Measurements from ENCODE around the gene PFDN6. TPM values are rescaled to one million over a fixed set of nuclear protein-coding genes. Genes with fewer than 3 reads are reported as not detected.

PFDN6 gene
- total RNA-seq, 1 experiment from 2014 or later = 85.8 TPM

DNA sequence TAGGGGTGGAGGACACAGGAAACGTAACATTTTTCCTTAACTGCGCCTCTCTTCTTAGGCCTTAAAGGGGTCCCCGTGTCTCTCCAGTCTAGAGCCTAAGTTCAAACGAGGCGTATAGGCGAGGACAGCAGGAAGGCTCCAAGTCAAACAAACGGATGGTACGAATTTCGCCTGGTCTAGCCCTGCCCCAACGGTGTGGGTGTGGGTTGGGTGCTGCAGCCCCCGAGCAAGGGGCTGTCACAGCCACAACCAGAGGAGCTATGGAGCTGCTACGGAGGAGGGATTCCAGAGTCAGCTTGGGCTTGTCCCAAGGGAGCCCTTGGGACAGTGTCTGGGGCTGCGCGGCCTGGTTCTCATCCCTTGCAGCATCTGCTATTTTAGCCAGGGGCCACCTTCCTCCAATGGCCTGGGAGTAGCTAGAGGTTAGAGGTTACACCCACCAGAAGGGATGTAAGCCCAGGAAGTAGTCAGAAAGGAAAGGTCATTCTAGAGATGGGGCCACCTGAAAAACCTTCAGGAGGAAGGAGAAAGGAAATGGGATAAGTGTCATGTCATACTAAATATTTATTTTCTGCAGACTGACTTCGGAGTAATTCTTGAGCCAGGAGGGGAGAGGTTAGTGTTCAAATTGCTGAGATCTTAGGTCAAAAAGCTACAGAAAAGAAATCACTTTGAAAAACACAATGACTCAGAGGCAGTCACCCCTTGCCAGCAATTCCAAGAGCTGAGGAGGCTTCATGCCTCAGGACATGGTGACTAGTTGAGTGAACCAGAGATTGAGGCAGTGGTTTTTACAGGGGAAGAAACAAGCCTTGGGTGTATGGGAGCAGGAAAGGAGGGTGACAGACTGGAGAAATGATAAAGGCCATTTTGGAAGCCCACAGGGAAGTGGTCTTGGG lies 39.4 kb upstream of the PFDN6 start:
- H3K79me2 ChIP-seq (ENCODE audit: insufficient read depth, low read length) = no peaks in the 10 kb centered on the region

More for the DNA sequence above, 39.4 kb upstream of the PFDN6 start:
- peak overlapping the region; percentile 58 for H3K9ac ChIP-seq (ENCODE audit: extremely low read depth, insufficient read length, low read length)
- no peaks in the 10 kb centered on the region for H4K20me1 ChIP-seq (ENCODE audit: control insufficient read depth, insufficient read depth, insufficient read length)
- H3K18ac ChIP-seq (ENCODE audit: insufficient read length, low read depth, low read length) = peak overlapping the region; percentile 66
- no peaks in the 10 kb centered on the region; a peak in 1 of 5 replicates for H3K9me3 Mint-ChIP-seq
- WGBS (ENCODE audit: extremely low coverage, insufficient read length, low lambda C conversion rate) = no CpG with 5 or more reads among the region's 15 CpGs
- peaks cover 8 to 24% (median 20%) of the 10 kb centered on the region in 3 experiments; a peak in 6 of 7 replicates for H3K36me3 Mint-ChIP-seq (ENCODE audit: insufficient read depth in 1 of 3, low read depth in 3 of 3)
- H3T11ph ChIP-seq (ENCODE audit: low read length) = no peak overlapping the region
- DNase-seq = no peak
- H3K27me3 Mint-ChIP-seq (ENCODE audit: low read depth) = peaks cover 37% of the 10 kb centered on the region
- H3K4me1 Mint-ChIP-seq = peaks cover 20 to 22% of the 10 kb centered on the region in 2 experiments
- H2BK5ac ChIP-seq (ENCODE audit: insufficient read length, low read length) = no peak overlapping the region
- no peak overlapping the region for H3K56ac ChIP-seq (ENCODE audit: insufficient read length, low read depth, low read length)
- peak overlapping the region; percentile 74 to 83 for H3K4me3 Mint-ChIP-seq
- TF ChIP-seq CTCF (conservative IDR thresholded peaks at IDR 0.05) = no peak
- peaks cover 17% of the 10 kb centered on the region for H3K23me2 ChIP-seq (ENCODE audit: insufficient read length, low read depth, low read length, poor library complexity, severe bottlenecking)
- no peak overlapping the region for H2BK15ac ChIP-seq (ENCODE audit: low read depth, low read length)
- H2AFZ ChIP-seq (ENCODE audit: low read length) = no peak overlapping the region
- H2AK5ac ChIP-seq (ENCODE audit: insufficient read length, low read length) = no peak overlapping the region
- no peaks in the 10 kb centered on the region for H3K79me1 ChIP-seq (ENCODE audit: insufficient read depth, low read depth, low read length, poor library complexity, severe bottlenecking)
- H4K8ac ChIP-seq (replicated peaks; ENCODE audit: insufficient read length, low read depth, low read length) = no peak overlapping the region
- H3K23ac ChIP-seq (ENCODE audit: insufficient read length, low read depth, low read length) = no peak overlapping the region
- no peaks in the 10 kb centered on the region for H3K9me3 ChIP-seq (ENCODE audit: control insufficient read depth, low read depth, low read length)
- H2BK12ac ChIP-seq (ENCODE audit: insufficient read length, low read depth, low read length) = no peak overlapping the region
- H4K91ac ChIP-seq (ENCODE audit: insufficient read length, low read depth, low read length) = no peak overlapping the region
- H3K27ac Mint-ChIP-seq = peak overlapping the region in 2 of 3 experiments; percentile 57 to 76; a peak in 3 of 7 replicates
- no peak overlapping the region for H3K27ac ChIP-seq (ENCODE audit: insufficient read length, low read depth, low read length)
- H2BK20ac ChIP-seq (ENCODE audit: low read depth, low read length, poor library complexity, severe bottlenecking) = no peak overlapping the region
- H3K4me1 ChIP-seq (ENCODE audit: insufficient read depth, low read length) = no peaks in the 10 kb centered on the region; the same call in 1 of the 2 replicates
- H2BK120ac ChIP-seq (ENCODE audit: low read depth, low read length, poor library complexity, severe bottlenecking) = no peak overlapping the region
- peak overlapping the region; percentile 77 for H3K4me2 ChIP-seq (ENCODE audit: insufficient read depth, insufficient read length, low read length)
- no peaks in the 10 kb centered on the region; the same call in 1 of the 2 replicates for H3K27me3 ChIP-seq (ENCODE audit: insufficient read depth, low read length)
- no peak overlapping the region for H4K5ac ChIP-seq (ENCODE audit: insufficient read length, low read depth, low read length)
- H3K4ac ChIP-seq (ENCODE audit: low read depth, low read length) = no peak overlapping the region
- H3K14ac ChIP-seq (ENCODE audit: insufficient read depth, low read length) = peak overlapping the region; percentile 41

Measured in H9 (cell line).